ENCODE results near the gene ADGRD1.

- no peak for TF ChIP-seq POLR2A (IDR thresholded peaks at IDR 0.05)
- TF ChIP-seq, protein P1, sequence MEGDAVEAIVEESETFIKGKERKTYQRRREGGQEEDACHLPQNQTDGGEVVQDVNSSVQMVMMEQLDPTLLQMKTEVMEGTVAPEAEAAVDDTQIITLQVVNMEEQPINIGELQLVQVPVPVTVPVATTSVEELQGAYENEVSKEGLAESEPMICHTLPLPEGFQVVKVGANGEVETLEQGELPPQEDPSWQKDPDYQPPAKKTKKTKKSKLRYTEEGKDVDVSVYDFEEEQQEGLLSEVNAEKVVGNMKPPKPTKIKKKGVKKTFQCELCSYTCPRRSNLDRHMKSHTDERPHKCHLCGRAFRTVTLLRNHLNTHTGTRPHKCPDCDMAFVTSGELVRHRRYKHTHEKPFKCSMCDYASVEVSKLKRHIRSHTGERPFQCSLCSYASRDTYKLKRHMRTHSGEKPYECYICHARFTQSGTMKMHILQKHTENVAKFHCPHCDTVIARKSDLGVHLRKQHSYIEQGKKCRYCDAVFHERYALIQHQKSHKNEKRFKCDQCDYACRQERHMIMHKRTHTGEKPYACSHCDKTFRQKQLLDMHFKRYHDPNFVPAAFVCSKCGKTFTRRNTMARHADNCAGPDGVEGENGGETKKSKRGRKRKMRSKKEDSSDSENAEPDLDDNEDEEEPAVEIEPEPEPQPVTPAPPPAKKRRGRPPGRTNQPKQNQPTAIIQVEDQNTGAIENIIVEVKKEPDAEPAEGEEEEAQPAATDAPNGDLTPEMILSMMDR (IDR thresholded peaks at IDR 0.05): no peak
Measured at GRCh38 chr12:130968611-130969010, 14.9 kb downstream of the ADGRD1 start.

Data from vagina (tissue), 2 donors.